Kidney epithelial cell (primary cell): ENCODE results near the gene TRMT11. TPM values are rescaled to one million over a fixed set of nuclear protein-coding genes. Genes with fewer than 3 reads are reported as not detected.
"Not testable (repeated sequence)": the region's sequence is repeated elsewhere in the genome, so short reads cannot be mapped to it uniquely, and the experiment has no call there.

Experiments used
- DNase-seq: peaks from one replicate; pipeline ENCODE4 v3.0.0-alpha.2; 2010; ENCODE audit warnings: low read depth
- H3K27me3 ChIP-seq: 2 replicates; pipeline ENCODE4 v1.6.0; 2011; ENCODE audit warnings: low read length; ENCODE audit not compliant: control insufficient read depth, insufficient read depth
- H3K36me3 ChIP-seq: 2 replicates; pipeline ENCODE4 v1.5.1; 2011; ENCODE audit warnings: low read length; ENCODE audit not compliant: control insufficient read depth, insufficient read depth
- H3K4me3 ChIP-seq: 2 replicates; pipeline ENCODE4 v1.5.1; 2011; ENCODE audit warnings: low read depth, mild to moderate bottlenecking, control low read depth, low read length
- CTCF ChIP-seq: IDR thresholded peaks from 2 replicates; pipeline ENCODE4 v1.5.1; 2011; ENCODE audit warnings: mild to moderate bottlenecking, moderate library complexity, low read length, control low read depth, inconsistent platforms; ENCODE audit not compliant: insufficient read depth, poor library complexity, severe bottlenecking
- total RNA-seq: library from RNA; depleted of rRNA; stranded (reverse); fragments of >200 nt; gene quantifications from 2 replicates; pipeline ENCODE4 v1.2.3, GENCODE V29; 2015

TRMT11 gene
- total RNA-seq, 1 donor from 2014 or later = 18.8 TPM

- Histone ChIP-seq H3K27me3 (no peaks in the 10 kb centered on the region), H3K36me3 (no peaks in the 10 kb centered on the region), H3K4me3 (no peak overlapping the region)
- no peak for TF ChIP-seq CTCF
- no peak for DNase-seq
Observed at GRCh38 chr6:126010040-126010439, 23.7 kb downstream of the TRMT11 start.

GRCh38 chr6:126015863-126016262 is 29.5 kb downstream of the TRMT11 start:
- no peak for TF ChIP-seq CTCF

DNA sequence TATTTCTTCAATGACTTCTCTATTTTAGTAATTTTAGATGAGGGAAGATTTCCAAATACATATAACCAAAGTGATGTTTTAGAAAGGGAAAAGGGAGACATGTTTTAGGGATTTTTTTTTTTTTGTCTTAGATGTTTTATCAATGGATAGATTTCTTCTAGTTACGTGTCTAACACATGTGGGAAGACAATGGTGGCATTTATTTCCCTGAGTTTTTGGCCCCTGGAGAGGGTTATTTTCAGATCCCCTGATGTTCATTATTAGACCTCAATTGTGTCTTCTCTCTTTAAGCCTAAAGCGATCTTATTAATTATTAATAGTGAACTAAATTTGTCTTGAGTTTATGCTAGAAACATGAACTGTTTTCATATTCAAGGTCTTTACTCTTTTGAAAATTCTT is 30.3 kb downstream of the TRMT11 start:
- no peak for DNase-seq
- H3K36me3 ChIP-seq = peaks cover 1% of the 10 kb centered on the region
- TF ChIP-seq CTCF = no peak
- no peak overlapping the region for H3K4me3 ChIP-seq
- no peaks in the 10 kb centered on the region for H3K27me3 ChIP-seq

More at GRCh38 chr6:126015863-126016262, 29.5 kb downstream of the TRMT11 start:
- Histone ChIP-seq H3K27me3 (no peaks in the 10 kb centered on the region), H3K36me3 (peaks cover 1% of the 10 kb centered on the region), H3K4me3 (no peak overlapping the region)
- no peak for DNase-seq

GRCh38 chr6:126017668-126018067 is 31.3 kb downstream of the TRMT11 start:
- no peak for TF ChIP-seq CTCF
- DNase-seq = no peak
- no peaks in the 10 kb centered on the region for H3K27me3 ChIP-seq
- H3K4me3 ChIP-seq = no peak overlapping the region
- H3K36me3 ChIP-seq = peaks cover 1% of the 10 kb centered on the region

DNA sequence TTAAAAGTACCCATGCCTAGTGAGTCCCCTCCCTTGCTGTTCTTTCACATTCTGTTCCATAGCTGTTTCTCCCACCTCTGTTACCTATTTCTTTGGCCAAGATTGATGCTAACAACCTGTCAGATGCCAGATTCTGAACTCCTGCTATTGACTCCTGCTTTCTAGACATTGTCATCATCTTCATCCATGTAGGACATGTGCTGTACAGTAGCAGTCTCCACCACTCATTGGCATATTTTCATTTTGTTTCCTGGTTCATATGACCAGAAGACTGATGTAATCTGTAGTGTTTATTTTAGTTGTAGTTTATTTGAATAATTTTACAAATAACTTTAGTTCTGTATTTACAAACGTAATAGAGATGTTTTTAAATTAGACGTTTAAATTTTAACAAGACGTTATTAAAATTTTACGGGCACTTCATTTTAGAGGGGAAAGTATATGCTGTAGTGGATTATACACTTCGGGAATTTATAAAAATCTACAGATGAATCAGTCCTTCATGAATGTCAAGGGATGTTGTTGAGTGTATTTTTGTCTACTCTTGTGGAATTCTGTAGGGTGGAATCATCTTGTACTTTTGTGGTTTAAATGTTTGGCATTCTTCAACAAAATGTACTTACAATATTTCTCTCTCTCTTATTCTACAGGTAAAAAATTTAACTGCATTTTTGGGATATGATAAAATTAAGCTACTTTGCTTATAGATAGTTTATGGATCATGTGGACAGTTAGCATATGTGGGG is 34.1 kb downstream of the TRMT11 start:
- no peak overlapping the region for H3K4me3 ChIP-seq
- H3K36me3 ChIP-seq = peaks cover 1% of the 10 kb centered on the region
- DNase-seq = no peak
- no peak for TF ChIP-seq CTCF
- no peaks in the 10 kb centered on the region for H3K27me3 ChIP-seq

GRCh38 chr6:126023474-126023873 is 37.1 kb downstream of the TRMT11 start:
- not testable (repeated sequence) for H3K4me3 ChIP-seq, H3K36me3 ChIP-seq, H3K27me3 ChIP-seq, DNase-seq
